ENCODE data around the gene NHLRC2.

GRCh38 chr10:113806503-113806902 is 48.0 kb upstream of the NHLRC2 start:
- TF ChIP-seq CTCF (IDR thresholded peaks at IDR 0.05; ENCODE audit: extremely low read depth in 1 of 2, insufficient read depth in 1 of 2, low read depth in 1 of 2, low read length in 2 of 2) (no peak), POLR2AphosphoS5 (IDR thresholded peaks at IDR 0.05; ENCODE audit: insufficient read depth, low read depth, low read length) (no peak), EZH2 (IDR thresholded peaks at IDR 0.05; ENCODE audit: borderline replicate concordance, low read depth, low read length, severe bottlenecking) (no peak), MYC (IDR thresholded peaks at IDR 0.05; ENCODE audit: low read depth, low read length) (no peak), POLR2A (IDR thresholded peaks at IDR 0.05; ENCODE audit: low read depth, low read length) (no peak), MAX (IDR thresholded peaks at IDR 0.05; ENCODE audit: insufficient read depth, insufficient read length) (no peak)

Data from endothelial cell of umbilical vein (primary cell).